Stimulated activated CD4-positive, alpha-beta T cell treated with anti-CD3 and anti-CD28 coated beads, Interleukin-2, amount 100 ng/mL, for 48 hours (primary cell): Measurements from ENCODE around the gene MIEF2.

ENCODE experiments used
- DNase-seq, 2 donors: peaks; one replicate each; pipeline ENCODE4 v3.0.0-alpha.2; 2020

MIEF2 gene

GRCh38 chr17:18235743-18236256, 24.7 kb upstream of the MIEF2 start:
- DNase-seq = peak; percentile 26 to 34

DNA sequence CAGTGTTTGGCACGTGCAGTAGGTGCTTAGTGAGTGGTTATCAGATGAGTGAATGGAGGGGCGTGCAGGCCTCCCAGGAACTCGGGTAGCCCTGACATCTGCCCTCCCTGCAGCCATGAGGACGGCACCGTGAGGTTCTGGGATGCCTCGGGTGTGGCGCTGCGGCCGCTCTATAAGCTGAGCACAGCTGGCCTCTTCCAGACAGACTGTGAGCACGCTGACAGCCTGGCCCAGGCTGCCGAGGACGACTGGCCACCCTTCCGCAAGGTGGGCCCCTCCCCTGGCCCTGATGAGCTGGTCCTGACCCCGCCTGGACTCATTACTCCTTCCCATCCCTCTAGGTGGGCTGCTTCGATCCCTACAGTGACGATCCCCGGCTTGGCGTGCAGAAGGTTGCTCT, 24.0 kb upstream of the MIEF2 start:
- DNase-seq = no peak

DNA sequence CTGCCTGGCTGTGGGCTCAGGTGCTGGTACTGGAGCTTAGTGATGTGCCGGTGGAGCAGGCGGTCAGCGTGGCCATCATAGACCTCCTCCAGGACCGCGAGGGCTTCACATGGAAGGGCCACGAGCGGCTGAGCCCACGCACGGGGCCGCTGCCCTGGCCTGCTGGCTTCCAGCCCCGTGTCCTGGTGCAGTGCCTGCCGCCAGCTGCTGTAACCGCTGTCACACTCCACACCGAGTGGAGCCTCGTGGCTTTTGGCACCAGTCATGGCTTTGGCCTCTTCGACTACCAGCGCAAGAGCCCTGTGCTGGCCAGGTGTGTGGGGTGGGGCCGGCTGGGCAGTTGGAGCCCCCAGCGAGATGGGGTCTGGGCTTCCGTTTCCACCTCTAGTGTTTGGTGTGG, 23.0 kb upstream of the MIEF2 start:
- no peak for DNase-seq

- no peak for DNase-seq
Observed at GRCh38 chr17:18238299-18238698, 22.2 kb upstream of the MIEF2 start.

- no peak for DNase-seq
Observed at GRCh38 chr17:18240449-18240848, 20.0 kb upstream of the MIEF2 start.

- DNase-seq = no peak
Observed at GRCh38 chr17:18241229-18241871, 19.1 kb upstream of the MIEF2 start.

- no peak for DNase-seq
Observed at GRCh38 chr17:18245038-18245776, 15.3 kb upstream of the MIEF2 start.

DNA sequence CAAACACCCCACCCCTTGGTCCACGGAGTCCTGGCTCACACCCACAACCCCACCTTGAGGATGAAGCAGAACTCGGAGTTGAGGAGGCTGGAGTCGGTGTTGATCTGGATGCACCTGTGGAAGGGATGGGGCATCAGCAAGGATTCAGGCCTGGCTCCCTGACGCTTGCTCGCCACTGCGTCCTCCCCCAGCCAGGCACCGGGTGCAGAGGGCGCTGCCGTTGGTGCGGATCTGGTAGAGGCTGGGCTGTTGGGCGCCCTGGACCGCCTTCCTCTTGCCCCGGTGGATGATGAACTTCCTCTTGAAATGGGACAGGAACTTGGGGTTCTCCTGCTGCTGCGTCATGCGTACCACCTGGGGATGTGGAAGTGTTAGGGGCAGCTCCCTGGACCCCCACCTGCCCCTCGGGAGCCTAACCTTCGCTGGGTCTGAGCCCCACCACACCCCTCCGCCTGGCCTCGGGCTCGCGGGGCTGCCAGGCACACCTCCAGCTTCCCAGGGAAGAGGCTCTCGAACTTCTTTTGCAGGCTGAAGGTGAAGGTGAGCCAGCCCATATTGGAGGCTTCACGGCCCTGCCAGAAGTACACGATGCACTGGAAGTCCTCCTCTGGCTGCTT, 14.2 kb upstream of the MIEF2 start:
- no peak for DNase-seq

DNA sequence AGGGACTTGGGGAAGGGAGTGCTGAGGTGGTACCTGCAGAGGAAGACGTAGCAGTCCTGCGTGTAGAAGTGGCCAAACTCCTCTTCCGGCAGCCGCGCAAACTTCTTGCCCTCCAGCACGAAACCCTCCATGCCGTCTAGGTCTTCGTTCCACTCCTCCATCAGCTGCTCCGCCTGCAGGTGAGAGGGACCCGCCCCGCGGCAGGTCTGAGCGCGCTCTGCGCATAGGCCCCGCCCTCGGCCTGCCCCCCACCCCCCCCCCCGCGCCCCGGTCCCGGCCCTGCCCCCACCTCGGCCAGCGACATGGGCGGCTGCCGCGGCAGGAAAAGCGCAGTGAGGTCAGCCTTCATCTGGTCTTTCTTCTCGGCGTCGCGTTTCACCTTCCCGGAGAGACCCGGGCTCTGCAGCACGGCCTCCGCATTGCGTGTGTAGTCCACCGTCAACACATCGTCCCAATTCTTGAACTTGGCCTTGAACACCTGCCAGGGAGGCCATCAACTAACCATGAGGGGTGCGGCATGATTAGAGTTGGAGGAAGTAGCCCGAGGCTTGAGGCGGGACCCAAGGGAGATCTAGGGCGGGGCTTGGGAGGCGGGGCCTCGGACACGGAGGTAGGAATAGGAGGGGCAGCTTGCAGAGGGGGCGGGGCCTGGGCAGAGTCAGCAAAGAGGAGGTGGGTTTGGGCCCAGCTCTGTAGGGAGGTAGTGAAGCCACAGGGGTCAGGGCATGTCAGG, 13.4 kb upstream of the MIEF2 start:
- peak; percentile 25 to 49 for DNase-seq

- DNase-seq = no peak
Observed at GRCh38 chr17:18247613-18248001, 12.9 kb upstream of the MIEF2 start.

GRCh38 chr17:18248300-18248731, 12.1 kb upstream of the MIEF2 start:
- peak; percentile 51 to 57 for DNase-seq

- DNase-seq = no peak
Observed at GRCh38 chr17:18248811-18249210, 11.7 kb upstream of the MIEF2 start.

DNA sequence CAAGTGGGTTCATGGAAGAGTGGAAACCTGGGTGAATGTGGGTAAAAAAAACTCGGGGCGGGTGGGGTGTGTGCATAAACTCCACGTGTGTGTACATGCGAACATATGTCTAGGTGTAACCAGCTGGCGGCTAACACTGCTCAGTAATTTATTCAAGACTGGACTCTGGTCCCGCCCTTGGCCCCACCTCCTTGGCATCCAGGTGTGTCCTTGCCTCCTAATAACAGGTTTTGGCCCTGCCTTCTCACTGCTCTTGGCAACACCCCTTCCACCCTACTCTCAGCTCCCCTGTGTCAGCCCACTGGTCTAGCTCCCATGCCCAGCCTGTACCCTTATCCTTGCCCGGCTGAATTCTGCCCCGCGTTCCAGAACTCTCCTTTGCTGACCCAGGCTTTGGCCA, 10.2 kb upstream of the MIEF2 start:
- DNase-seq = no peak

DNA sequence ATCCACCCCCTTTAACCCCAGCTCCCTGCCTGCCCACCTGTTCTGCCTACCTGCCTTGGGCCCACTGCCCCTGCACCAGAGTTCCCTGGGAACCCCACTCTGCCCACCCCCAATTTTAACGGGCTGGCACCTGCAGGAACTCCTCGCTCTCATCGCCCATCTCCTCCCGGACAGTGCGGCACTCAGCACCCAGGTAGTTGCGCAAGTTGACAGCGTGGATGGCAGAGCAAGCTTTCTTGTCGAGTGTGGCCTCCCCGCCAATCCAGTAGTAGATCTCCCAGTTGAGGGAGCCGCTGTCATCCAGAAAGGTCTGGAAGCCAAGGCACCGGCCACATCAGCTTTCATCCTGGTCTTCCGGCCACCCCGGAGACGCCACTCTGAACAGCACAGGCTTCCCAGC, 9.8 kb upstream of the MIEF2 start:
- no peak for DNase-seq

DNA sequence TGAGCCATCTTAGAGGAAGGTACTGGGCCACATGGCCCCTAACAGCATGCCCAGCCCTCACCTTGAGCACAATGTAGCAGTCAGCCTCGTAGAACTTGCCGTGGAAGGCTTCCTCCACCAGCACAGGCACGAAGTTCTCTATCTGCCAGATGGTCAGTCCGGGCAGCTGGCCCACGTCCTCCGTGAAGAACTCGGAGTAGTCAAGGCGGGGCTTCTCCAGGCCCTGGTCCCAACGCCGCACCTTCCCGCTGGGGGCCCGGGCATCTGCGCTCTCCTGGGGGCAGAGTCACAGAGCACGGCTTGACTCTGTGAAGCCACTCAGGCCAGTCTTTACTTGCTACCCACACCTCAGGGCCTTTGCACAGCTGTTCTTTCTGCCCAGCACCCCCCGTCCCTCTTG, 9.3 kb upstream of the MIEF2 start:
- no peak for DNase-seq

- DNase-seq = no peak
Observed at GRCh38 chr17:18252160-18252559, 8.3 kb upstream of the MIEF2 start.

- DNase-seq = no peak
Observed at GRCh38 chr17:18253187-18253884, 7.1 kb upstream of the MIEF2 start.

DNA sequence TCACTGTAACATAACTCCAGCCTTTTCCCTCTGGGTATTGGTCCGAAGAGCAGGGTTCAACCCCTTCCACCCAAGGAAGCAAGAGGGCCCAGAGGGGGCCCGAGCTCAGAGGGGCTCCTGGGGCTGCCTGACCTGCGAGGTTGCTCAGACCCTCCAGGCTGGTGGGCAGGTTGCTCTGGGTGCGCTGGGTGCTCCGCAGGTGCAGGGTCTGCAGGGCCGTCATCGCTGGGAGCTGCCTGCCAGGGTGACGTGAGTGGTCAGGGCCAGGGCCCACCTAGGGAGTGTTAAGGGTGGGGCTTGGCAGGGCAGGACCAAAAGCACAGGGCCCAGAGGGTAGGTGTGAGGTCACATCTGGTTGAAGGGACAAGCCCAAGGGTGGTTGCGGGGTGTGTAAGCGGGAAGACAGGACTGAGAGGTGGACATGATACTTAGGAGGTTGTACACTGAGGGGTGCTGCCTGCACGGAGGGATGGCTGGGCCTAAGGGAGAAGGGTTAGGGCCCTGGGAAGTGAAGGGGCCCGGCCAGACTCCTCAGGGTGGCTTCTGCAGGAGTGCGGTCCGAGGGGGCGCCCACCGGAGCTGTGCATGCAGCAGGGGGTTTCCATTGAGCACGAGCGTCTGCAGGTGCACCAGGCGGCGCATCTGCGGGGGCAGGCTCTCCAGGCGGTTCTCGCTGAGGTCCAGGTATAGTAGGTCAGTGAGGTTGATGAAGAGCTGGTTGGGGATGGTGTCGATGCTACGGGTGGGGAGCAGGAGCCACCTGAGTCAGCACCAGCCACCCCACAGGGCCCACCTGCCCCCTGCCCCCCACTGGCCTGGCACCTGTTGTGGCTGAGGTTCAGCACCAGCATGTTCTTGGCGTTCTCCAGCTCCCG, 6.3 kb upstream of the MIEF2 start:
- DNase-seq = no peak

DNA sequence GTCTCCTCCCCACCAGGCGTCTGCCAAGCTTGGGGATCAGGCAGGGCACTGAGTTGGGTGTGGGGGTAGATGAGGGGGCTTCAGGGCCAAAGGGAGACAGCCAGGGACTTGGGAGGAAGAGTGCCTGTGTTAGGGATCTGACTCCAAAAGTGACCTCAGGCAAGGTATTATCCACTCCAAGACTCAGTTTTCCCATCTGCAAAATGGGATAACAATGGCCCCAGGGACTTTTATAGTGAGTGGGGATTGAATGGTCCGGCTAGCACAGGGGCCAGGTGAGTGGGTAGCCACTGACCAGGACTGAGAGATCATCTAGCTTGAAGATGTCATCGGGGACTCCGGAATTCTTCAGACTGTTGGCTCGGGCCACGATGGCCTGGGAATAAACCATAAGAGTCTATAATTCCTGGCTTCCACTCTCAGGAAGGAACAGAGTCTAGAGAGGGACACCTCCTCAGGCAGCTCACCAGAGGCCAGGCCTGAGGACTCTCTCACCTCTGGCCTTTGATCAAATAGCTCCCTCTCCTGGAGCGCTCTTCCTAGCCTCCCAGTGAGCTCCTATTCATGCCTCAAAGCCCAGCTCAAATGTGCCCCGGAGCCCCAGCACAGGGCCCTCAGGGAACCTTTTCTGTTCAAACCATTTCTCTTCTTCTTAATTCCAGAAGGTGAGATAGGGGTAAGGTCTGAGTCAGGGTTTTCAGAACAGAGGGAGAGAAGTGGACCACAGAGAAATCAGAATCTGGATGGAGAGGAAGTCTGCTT, 5.4 kb upstream of the MIEF2 start:
- DNase-seq = no peak

DNA sequence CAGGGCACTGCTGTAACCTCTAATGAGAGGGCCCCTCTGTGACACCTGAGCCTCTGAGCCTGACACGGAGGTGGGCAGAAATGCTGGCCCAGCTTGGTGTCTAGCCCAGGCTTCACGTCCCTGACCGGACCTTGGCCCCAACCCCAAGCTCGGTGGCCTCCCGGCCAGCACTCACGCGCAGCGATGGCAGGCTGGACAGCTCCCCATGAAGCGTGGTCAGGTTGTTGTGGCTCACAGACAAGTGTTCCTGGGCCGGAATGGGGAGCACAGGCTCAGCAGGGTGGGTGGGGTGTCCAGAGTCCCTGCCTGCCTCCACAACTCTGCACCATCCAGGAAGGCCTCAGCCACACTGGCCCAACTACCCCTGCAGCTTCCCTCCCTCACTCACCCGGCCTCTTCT, 4.1 kb upstream of the MIEF2 start:
- DNase-seq = no peak

- no peak for DNase-seq
Observed at GRCh38 chr17:18256776-18257175, 3.7 kb upstream of the MIEF2 start.
